Stromal cell of bone marrow (primary cell): Measurements from ENCODE around the gene SEC61A1.

Experiments
- DNase-seq: peaks from one replicate; pipeline ENCODE4 v3.0.0-alpha.2; 2012; ENCODE audit warnings: low read depth

SEC61A1 gene

GRCh38 chr3:128051837-128052594 lies at the start of gene SEC61A1:
Gene SEC61A1 (plus strand): TSS chr3:128052437. CDS start chr3:128052553, 116 bp downstream.
- peak; percentile 93 for DNase-seq

GRCh38 chr3:128004661-128005060 lies 47.6 kb upstream of the SEC61A1 start:
- DNase-seq = no peak

GRCh38 chr3:128006061-128007032 lies 45.9 kb upstream of the SEC61A1 start:
- no peak for DNase-seq

DNA sequence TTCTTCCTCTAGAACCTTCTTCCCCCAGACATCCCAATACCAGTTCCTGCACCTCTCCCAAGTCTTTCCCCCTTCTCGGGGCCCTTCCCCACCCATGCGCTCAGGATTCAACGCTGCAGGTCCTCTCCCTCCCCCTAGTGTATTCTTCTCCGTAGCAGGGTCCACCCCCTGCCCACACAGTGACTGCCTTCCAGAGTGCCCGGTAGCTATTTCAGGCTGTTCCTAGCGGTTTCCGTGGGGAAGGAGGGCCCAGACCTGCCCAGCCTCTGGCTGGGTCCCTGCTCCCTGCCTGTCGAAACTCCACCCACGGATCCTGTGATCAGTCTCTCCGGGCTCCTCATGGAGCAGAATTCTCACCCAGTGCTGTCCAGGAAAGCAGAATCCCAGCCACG lies 45.2 kb upstream of the SEC61A1 start:
- no peak for DNase-seq

DNA sequence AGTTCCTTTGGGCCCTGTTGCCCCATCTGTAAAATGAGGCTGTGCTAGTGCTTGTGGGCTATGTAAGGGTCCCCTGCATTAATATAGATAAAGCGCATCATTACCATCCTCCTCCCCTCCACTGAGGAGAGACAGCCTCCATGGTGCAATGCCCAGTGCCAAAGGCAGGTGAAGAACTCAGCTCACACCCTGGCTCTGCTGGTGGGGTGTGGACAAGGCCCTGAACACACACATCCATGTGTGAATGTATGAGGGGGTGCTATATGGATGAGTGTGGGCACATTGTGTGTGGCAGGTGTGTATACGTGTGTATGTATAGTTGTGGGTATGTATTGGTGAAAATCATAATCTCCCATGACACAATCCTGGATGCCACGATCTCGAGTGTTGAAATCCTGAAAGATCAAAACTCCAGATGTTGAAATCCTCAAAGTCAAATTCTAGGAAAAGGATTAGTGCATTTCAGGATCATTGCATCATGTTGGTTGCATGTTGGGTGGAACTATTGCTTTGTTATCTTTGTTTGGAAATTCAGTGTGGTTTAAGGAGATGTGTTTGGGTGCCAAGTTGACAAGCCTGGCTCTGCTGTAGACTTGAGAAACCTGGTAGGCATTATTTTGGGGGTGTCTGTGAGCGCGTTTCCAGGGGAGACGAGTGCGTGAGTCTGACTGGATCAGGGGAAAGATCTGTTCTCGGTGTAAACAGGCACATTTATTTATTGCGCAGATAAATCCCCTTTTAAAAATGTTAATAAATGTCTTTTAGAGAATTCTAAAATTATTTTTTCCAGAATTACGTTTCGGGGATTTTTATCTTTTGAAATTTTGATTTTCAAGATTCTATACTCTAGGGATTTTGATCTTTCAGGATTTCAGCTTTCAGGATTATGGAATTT lies 42.0 kb upstream of the SEC61A1 start:
- peak; percentile 60 for DNase-seq

DNA sequence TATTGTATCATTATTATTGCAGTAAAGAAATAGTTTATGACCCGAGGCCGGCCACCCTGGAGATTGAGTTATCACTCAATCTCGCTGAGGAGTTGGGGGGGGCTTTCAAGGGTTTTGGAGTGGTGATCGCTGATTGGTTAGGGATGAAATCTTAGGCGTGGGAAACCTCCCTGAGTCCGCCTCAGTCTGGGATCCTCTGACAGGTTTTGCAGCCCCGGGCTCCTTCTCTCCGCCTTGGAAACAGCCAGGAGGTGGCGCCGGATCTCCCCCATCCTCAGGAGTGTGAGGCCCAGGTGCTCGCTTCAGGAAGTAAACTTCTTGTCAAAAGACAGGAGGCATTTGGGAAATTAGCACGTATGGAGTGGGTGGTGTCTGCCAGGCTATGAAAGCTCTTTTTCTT lies 41.1 kb upstream of the SEC61A1 start:
- no peak for DNase-seq

- DNase-seq = no peak
Measured at GRCh38 chr3:128012050-128012449, 40.2 kb upstream of the SEC61A1 start.

DNA sequence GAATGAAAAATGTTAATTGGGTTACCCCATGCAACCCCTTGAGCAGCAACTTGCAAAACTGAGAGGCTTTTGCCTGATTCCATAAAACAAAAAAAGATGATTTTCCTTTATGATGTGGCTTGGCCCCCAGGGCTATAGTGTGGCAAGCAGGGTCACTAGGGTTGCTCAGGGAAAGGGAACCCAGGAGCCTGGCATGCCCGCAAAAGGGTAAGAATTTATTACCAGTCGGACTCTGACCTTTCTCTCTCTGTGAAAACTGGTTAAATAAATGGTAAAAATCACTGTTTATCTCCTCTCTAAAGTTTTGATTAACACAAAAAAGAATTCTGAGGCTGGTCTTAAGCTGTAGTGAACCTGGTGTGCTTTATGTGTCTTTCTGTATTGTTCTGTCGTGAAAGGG lies 37.7 kb upstream of the SEC61A1 start:
- DNase-seq = no peak

GRCh38 chr3:128016502-128016901 lies 35.7 kb upstream of the SEC61A1 start:
- no peak for DNase-seq

- DNase-seq = no peak
Measured at GRCh38 chr3:128021768-128022372, 30.4 kb upstream of the SEC61A1 start.

- no peak for DNase-seq
Measured at GRCh38 chr3:128033102-128033501, 19.1 kb upstream of the SEC61A1 start.

DNA sequence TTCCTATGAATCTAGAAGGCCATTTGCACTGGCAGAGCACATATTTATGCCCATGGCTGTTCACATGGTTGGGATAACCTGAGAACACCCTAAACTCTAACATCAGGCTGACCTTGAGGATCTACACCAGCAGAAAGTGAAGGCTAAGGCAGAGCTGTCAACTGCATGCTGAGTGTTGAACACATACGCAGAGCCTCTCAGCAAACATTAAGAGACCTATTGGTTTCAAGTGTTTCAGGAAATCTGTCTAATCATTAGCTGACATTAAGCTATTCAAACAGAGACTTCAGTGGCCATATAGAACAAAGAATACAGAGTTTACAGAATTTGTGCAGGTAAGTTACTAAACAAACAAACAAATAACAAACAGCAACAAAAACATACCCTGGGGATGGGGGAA lies 16.1 kb upstream of the SEC61A1 start:
- DNase-seq = no peak

DNA sequence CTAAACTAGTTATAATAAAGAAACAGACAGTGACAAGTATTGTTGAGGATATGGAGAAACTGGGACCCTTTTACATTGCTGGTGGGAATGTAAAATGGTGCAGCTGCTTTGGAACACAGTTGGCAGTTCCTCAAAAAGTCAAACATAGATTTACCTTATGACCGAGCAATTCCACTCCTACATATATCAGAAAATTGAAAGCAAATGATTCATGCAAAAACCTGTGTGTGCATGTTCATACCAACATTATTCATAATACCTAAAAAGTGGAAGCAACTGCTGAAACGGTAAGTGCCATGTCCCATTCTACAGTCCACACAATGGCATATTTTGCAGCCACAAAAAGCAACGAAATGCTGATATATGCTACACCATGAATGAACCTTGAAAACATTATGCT lies 12.2 kb upstream of the SEC61A1 start:
- no peak for DNase-seq

GRCh38 chr3:128040660-128041059 lies 11.6 kb upstream of the SEC61A1 start:
- DNase-seq = no peak

- no peak for DNase-seq
Measured at GRCh38 chr3:128041344-128041743, 10.9 kb upstream of the SEC61A1 start.

GRCh38 chr3:128050597-128050996 lies 1.6 kb upstream of the SEC61A1 start:
- DNase-seq = no peak

- no peak for DNase-seq
Measured at GRCh38 chr3:128051459-128051836, 789 bp upstream of the SEC61A1 start.

DNA sequence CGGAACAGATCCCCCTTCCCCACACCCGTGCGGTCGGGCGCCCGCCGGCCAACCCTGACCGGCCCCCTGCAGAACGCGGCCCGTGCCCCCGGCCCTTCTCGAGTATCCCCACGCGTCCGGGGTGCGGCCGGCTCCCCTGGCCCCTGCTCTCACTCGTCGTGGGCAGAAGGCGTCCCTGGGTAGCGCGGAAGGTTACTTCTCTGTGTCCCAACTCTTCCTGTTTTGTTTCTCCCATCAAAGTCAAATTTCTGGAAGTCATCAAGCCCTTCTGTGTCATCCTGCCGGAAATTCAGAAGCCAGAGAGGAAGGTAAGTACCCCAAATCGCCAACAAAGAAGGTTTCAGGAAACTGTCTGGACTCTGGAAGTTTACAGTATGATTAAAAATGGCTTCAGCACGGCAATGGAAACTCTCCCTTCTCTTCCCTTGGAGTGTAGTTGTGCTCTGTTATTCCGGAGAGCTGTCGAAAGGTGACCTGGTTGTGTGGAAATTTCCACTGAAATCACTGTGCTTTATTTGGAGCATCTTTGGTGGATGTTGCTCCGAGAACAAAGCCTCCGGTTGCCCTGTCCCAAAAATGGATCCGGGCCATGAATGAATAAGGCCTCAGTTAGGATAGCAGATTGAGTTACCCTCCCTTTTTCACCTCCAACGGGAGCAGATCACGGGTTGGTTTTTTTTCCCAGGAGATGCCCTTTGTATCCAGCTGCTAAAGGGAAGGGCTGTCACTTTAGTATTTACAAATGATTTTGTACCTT lies 536 bp downstream of the SEC61A1 start:
- no peak for DNase-seq

GRCh38 chr3:128053614-128054013 lies 1.4 kb downstream of the SEC61A1 start:
- DNase-seq = no peak

DNA sequence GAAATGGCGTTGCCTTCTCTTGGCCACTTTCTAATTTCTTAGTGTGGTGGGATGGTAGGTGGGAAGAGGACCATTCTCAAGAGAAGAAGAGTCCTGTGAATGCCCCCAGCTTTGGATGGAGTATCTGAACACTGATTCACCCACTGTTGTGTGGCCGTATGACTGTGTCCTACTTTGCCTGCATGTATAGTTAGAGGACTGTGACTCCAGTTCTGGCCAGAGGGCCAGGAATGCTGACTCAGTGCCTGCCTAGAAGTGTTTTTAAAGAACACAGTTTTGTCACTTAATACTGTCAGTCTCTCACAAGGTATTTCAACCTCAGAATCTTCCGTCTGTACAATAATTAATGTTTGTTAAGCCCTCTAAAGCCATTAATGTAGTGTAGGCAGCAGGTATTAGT lies 2.1 kb downstream of the SEC61A1 start:
- DNase-seq = peak; percentile 45

- no peak for DNase-seq
Measured at GRCh38 chr3:128056258-128056657, 4.0 kb downstream of the SEC61A1 start.
